Activated naive CD8-positive, alpha-beta T cell (primary cell): ENCODE measurements around the gene MATN3.

Source experiments
- H3K27ac Mint-ChIP-seq: one replicate; pipeline ENCODE4 v1.8.0; 2021; ENCODE audit warnings: mixed read lengths
- H3K27me3 Mint-ChIP-seq: one replicate; pipeline ENCODE4 v1.8.0; 2021; ENCODE audit warnings: mixed read lengths
- H3K36me3 Mint-ChIP-seq: one replicate; pipeline ENCODE4 v1.8.0; 2021; ENCODE audit warnings: mixed read lengths
- H3K4me1 Mint-ChIP-seq: one replicate; pipeline ENCODE4 v1.8.0; 2021; ENCODE audit warnings: low read depth, mixed read lengths
- H3K4me3 Mint-ChIP-seq: one replicate; pipeline ENCODE4 v1.8.0; 2021; ENCODE audit warnings: mild to moderate bottlenecking, mixed read lengths
- H3K9me3 Mint-ChIP-seq: one replicate; pipeline ENCODE4 v1.8.0; 2021; ENCODE audit warnings: low read depth, mixed read lengths

MATN3 gene

DNA sequence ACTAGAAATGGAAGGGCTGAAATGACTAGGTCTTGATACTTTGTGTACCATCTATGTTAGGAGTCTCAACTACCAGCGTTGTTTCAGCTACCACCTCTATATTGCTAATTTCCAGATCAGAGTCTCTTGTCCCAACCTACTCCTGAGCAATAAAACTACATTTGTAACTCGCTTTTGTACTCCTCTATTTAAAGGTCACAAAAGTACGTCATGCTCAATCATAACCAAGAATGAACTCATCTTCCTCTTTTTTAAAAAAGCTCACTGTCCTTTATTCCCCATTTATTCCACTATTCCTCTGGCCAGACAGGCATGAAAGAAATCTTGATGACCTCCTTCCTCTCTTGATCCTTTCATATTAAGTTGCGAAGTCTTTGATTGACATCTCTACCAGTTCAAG is 11.2 kb upstream of the MATN3 start:
- Mint-ChIP-seq H3K36me3 (peaks cover 32% of the 10 kb centered on the region), H3K4me1 (no peaks in the 10 kb centered on the region), H3K27me3 (no peaks in the 10 kb centered on the region), H3K4me3 (no peak overlapping the region), H3K9me3 (peaks cover 8% of the 10 kb centered on the region), H3K27ac (no peak overlapping the region)

DNA sequence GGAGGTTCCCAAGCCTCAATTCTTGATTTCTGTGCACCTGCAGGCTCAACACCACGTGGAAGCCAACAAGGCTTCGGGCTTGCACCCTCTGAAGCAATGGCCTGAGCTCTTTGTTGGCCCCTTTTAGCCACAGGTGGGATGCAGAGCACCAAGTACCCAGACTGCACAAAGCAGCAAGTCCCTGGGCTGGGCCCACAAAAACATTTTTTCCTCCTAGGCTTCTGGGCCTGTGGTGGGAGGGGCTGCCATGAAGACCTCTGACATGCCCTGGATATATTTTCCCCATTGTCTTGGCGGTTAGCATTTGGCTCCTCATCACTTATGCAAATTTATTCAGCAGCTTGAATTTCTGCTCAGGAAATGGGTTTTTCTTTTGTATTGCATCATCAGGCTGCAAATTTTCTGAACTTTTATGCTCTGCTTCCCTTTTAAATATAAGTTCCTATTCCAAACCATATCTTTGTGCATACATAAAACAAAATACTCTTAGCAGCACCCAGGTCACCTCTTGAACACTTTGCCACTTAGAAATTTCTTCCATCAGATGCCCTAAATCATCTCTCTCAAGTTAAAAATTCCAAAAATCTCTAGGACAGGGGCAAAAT is 9.0 kb upstream of the MATN3 start:
- no peaks in the 10 kb centered on the region for H3K27me3 Mint-ChIP-seq
- no peak overlapping the region for H3K27ac Mint-ChIP-seq
- H3K4me3 Mint-ChIP-seq, result no peak overlapping the region
- no peaks in the 10 kb centered on the region for H3K4me1 Mint-ChIP-seq
- peaks cover 8% of the 10 kb centered on the region for H3K9me3 Mint-ChIP-seq
- H3K36me3 Mint-ChIP-seq, result peaks cover 26% of the 10 kb centered on the region

DNA sequence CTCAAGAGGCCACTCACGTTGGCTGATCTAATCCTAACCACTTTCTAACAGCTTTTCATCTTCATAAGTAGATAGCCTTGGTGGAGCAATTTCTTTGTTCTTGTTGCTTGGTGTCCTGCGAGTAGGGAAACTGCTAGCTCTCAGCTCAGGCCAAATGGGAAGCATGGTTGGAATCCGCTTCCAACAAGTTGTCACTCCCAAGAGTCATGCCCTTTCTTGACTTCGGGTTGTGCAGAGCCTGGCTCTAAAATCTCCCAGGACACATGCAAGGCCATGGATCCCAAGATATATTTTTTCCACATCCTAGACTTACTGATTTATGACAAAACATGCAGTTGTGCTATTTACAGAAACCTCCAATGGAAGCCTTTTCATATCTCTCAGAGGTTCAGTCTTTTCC is 7.3 kb upstream of the MATN3 start:
- Mint-ChIP-seq H3K27me3 (no peaks in the 10 kb centered on the region), H3K27ac (no peak overlapping the region), H3K4me1 (no peaks in the 10 kb centered on the region), H3K9me3 (peaks cover 8% of the 10 kb centered on the region), H3K36me3 (peaks cover 24% of the 10 kb centered on the region), H3K4me3 (no peak overlapping the region)

DNA sequence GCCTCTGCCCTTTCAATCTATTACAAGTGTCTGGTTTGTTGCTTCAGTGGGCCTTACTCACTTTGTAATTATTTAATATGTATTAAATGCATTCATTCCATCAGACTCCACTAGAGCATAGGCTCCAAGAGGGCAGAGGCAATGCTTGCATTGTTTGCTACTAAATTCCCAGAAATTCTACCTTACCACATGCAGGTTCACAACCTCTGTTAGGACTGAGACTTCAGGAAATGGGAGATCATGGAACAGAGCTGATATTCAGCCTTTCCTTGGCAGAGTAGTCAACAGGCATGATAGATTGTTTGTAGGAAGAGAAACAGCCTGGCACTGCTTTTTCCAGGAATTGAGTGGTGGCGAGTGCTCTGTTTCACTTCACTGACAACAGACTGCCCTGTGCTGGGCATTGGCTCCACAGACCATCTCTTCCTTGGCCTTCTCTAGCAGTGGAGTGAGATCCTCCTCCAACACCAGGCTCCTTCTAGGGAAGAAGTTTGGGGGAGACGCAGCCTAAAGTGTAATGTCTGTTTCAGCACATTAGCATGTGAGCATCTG is 6.2 kb upstream of the MATN3 start:
- Mint-ChIP-seq H3K4me3 (no peak overlapping the region), H3K27me3 (peaks cover 6% of the 10 kb centered on the region), H3K36me3 (peaks cover 26% of the 10 kb centered on the region), H3K9me3 (peaks cover 8% of the 10 kb centered on the region), H3K4me1 (no peaks in the 10 kb centered on the region), H3K27ac (no peak overlapping the region)

DNA sequence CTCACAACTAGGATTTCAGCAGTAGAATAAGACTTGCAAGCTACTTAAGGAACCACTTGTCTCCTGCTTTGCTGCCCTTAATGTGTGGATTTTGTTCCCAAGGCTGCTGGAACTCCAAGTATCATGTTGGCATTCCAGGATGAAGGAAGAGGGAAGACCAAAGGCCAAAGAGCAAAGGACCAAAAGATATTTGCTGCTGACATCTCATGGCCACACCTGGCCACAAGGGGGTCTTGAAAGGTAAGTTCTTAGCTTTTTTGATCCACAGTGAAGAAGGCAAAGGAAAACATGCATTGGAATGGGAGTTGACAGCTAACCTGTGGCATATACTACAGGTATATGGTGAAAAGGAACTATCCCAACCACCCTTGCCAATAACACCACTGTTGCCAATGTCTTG is 3.9 kb upstream of the MATN3 start:
- peaks cover 16% of the 10 kb centered on the region for H3K36me3 Mint-ChIP-seq
- H3K4me1 Mint-ChIP-seq, result peaks cover 13% of the 10 kb centered on the region
- no peak overlapping the region for H3K4me3 Mint-ChIP-seq
- no peak overlapping the region for H3K27ac Mint-ChIP-seq
- H3K27me3 Mint-ChIP-seq, result peaks cover 19% of the 10 kb centered on the region
- no peaks in the 10 kb centered on the region for H3K9me3 Mint-ChIP-seq

DNA sequence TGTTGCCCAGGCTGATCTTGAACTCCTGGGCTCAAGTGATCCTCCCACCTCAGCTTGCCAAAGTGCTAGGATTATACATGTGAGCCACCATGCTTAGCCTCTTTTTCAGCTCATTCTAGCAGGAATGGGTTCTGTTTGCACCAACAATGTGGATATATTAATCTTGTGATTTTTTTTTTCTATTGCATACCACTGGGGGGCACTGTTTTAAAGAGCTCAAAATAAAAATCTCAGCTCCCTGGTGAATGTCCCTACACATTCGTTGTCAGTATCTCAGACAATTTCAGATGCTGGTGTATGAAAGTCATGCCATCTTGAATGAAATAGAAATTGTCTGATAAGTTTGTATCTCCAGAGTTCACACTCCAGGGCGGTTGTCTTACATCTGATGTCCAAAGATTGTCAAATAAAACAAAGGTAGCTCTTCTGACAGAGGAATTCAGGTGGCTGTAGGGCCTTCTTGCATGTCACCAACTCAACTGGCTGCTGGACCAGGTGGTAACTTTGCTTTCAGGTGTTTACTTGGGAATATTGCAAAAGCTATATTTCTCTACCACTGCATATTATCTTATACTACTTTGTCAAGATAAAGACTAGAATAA is 3.1 kb upstream of the MATN3 start:
- no peak overlapping the region for H3K4me3 Mint-ChIP-seq
- H3K9me3 Mint-ChIP-seq, result no peaks in the 10 kb centered on the region
- peaks cover 12% of the 10 kb centered on the region for H3K36me3 Mint-ChIP-seq
- H3K27me3 Mint-ChIP-seq, result peaks cover 25% of the 10 kb centered on the region
- peaks cover 13% of the 10 kb centered on the region for H3K4me1 Mint-ChIP-seq
- H3K27ac Mint-ChIP-seq, result no peak overlapping the region

DNA sequence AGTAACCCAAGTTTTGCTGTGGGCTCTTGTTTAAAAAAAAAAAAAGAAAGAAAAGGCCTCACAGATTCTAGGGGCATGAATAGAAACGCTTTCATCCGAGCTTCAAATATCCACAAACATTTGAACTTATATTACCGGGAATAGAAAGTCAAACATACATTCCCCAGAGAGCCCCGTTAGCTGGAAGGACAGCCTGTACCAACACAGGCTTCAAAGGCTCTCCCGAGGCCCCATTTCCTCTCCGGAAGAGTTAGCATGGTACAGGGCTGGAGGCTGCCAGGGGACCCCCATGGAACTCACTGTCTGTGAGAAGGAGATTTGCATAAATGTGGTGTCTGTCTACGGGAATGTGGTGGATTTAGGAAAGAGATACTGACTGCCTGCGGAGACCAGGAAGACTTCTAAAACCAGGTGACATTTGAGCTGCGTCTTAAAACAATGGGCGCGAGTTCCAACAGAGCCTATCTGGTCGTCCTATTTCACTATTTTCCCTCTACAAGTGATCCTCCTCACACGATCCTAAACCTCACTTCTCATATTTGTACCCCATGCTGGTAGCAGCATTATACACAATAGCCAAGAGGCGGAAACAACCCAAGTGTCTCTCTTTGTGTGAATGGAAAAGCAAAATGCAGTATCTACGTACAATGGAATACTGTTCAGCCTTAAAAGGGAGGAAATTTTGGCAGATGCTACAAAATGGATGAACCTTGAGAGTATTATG is 820 bp upstream of the MATN3 start:
- Mint-ChIP-seq H3K27me3 (peaks cover 25% of the 10 kb centered on the region), H3K27ac (no peak overlapping the region), H3K4me1 (peaks cover 13% of the 10 kb centered on the region), H3K9me3 (no peaks in the 10 kb centered on the region), H3K36me3 (peaks cover 3% of the 10 kb centered on the region), H3K4me3 (peak overlapping the region; percentile 79)

DNA sequence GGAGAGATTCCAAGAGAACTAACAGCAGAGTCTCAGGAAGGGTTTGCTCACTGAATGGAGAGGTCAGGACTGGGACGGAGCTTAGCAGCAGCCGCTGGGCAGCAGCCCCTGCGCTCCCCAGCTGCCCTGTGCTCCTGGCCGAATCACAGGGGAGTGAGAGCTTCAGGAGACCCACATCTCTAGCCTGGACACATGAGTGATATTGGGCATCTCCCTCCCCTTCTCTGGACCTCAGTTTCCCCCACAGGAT is 511 bp downstream of the MATN3 start:
- H3K4me3 Mint-ChIP-seq, result peak overlapping the region; percentile 79
- no peaks in the 10 kb centered on the region for H3K9me3 Mint-ChIP-seq
- H3K36me3 Mint-ChIP-seq, result peaks cover 3% of the 10 kb centered on the region
- no peak overlapping the region for H3K27ac Mint-ChIP-seq
- peaks cover 25% of the 10 kb centered on the region for H3K27me3 Mint-ChIP-seq
- H3K4me1 Mint-ChIP-seq, result peaks cover 13% of the 10 kb centered on the region

DNA sequence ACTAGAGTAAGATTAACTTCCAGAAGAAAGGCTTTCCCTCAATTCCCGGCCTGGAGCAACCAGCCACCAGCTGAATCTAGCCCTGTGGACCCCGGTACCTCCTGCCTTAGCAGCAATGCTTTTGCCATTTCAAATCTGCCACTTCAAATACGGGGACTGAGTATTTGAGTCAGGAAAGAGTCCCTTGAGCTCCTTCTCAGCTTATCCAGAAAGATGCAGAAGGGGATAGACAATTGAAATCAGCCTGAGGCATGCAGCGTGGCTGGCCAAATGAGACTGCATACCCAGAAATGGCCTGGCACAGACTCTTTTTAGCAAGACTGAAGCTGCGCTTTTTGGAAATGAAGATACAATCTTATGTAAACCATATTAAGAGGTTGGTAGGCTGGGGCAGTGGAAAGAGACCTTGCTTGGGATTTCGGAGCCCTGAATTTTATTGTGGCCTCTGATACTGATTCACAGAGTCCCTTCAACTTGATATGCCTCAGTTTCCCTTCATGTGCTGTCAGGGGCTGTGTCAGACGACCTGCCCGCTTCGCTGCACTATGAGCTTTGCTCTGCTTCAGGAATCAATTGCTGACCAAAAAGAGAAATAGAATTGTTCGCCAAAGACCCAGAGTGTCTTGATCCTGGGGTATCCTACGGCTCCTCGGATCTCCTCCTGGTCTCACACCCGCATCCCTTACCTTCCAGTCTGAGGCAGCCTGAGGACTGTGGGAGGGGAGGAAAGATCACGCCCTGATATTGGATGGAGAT is 1.0 kb downstream of the MATN3 start:
- Mint-ChIP-seq H3K4me1 (peaks cover 13% of the 10 kb centered on the region), H3K36me3 (peaks cover 3% of the 10 kb centered on the region), H3K9me3 (no peaks in the 10 kb centered on the region), H3K27me3 (peaks cover 25% of the 10 kb centered on the region), H3K4me3 (peak overlapping the region; percentile 79), H3K27ac (no peak overlapping the region)

DNA sequence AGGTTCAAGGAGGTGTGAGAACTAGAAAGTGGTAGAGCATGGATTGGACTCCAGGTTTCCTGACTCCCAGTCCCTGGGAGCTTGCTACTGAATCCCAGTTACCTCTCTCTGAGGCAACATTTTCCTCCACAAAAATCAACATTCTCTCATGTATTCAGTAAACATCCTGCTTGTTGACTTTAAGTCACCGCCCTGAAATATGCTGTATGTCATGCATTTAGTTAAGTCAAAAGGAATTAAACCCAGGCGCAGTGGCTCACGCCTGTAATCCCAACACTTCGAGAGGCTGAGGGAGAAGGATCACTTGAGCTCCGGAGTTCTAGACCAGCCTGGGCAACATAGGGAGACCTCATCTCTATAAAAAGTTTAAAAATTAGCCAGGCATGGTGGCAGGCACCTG is 3.8 kb downstream of the MATN3 start:
- Mint-ChIP-seq H3K4me3 (no peak overlapping the region), H3K9me3 (no peaks in the 10 kb centered on the region), H3K27ac (no peak overlapping the region), H3K4me1 (peaks cover 13% of the 10 kb centered on the region), H3K27me3 (peaks cover 20% of the 10 kb centered on the region), H3K36me3 (no peaks in the 10 kb centered on the region)

DNA sequence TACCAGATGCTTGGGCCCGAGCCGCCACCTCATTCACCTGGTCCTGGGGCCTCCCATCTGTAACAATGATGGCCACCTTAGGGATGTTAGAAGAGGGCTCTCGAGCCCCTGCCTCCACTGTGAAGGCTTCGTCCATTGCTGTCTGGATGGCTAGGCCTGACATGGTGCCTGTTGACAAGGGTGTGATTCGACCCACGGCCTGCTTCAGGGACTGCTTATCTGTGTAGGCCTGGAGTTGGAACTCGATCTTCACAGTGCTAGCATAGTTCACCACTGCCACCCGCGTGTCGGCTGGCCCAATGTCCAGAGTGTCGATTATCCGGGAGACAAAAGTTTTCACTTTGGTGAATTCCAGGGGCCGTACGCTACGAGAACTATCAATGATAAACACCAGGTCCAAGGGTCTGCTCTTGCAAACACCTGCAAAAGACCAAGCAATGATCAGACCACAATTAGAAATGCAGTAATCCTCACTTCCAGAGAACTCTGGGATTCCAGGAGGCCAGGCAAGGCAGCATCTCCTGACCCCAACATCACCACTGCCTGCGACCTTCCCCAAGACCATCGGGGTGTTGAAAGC is 6.5 kb downstream of the MATN3 start:
- Mint-ChIP-seq H3K27ac (no peak overlapping the region), H3K36me3 (no peaks in the 10 kb centered on the region), H3K27me3 (peaks cover 8% of the 10 kb centered on the region), H3K9me3 (no peaks in the 10 kb centered on the region), H3K4me1 (no peaks in the 10 kb centered on the region), H3K4me3 (no peak overlapping the region)

DNA sequence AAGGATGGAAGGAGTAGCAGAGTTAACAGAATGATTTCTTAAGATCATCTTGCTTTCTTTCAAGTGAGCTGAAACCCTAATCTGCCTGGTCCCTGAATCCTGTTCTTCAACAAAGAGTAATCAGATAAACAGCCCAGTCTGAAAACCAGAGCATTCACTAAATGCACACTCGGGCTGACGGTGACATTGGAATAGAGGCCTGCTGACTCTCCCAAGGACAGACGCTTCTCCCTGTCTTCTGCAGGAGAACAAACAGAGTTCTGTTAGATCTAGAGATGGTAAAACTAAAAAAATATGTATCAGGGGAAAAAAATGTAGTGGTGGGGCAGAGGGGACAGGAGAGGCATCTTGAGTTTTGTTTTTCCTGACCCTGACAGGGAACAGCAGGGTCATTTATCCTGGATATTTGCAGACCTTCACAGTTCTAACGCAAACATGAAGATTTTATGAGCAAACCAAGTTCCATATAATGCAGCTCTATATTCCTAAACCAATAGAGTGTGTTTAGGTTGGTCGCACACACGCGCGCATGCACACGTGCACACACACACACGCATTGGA is 7.3 kb downstream of the MATN3 start:
- Mint-ChIP-seq H3K27ac (no peak overlapping the region), H3K4me3 (no peak overlapping the region), H3K36me3 (no peaks in the 10 kb centered on the region), H3K4me1 (no peaks in the 10 kb centered on the region), H3K27me3 (peaks cover 5% of the 10 kb centered on the region), H3K9me3 (no peaks in the 10 kb centered on the region)

DNA sequence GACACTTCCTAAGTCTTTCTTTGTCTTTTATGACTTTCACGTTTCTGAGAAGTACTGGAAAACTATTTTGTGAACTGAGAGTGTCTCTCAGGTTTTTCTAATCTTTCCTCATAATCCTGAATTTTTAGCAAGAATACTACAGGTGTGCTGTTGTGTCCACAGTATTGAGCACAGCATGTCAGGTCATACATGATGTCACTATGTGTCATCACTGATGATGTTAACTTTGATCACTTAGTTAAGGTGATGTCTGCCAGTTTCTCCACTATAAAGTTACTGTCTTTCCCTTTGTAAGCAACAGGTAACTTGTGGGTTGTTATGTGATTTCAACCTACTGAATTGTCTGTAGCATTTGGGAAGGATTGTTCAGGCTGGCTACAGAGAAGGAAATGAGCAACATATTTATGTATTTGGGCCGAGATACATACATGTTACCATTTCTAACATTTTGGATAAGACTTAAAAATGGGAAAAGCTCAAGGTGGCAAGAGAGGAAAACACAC is 11.1 kb downstream of the MATN3 start:
- no peak overlapping the region for H3K4me3 Mint-ChIP-seq
- no peaks in the 10 kb centered on the region for H3K9me3 Mint-ChIP-seq
- no peak overlapping the region for H3K27ac Mint-ChIP-seq
- no peaks in the 10 kb centered on the region for H3K4me1 Mint-ChIP-seq
- peaks cover 8% of the 10 kb centered on the region for H3K27me3 Mint-ChIP-seq
- H3K36me3 Mint-ChIP-seq, result no peaks in the 10 kb centered on the region

DNA sequence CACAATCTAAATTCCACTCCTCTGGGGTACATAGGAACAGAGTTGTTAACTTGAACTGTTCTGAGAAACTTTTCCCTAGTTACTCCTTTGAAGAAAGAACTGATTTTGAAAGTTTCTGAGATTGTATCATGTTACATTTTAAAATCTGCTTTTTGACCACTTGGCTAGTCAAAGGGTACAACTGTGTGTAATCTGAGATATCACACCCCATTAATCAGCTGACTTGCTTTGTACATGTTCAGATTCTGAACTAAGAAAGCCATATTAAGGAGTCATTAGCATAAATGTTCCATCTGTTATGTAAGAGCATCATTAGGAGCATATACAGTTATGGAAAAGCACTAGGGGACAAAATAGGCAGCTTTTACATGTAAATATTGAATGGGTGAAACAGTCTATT is 18.7 kb downstream of the MATN3 start:
- Mint-ChIP-seq H3K4me1 (peaks cover 15% of the 10 kb centered on the region), H3K9me3 (no peaks in the 10 kb centered on the region), H3K27me3 (peaks cover 2% of the 10 kb centered on the region), H3K4me3 (no peak overlapping the region), H3K27ac (no peak overlapping the region), H3K36me3 (peaks cover 3% of the 10 kb centered on the region)
